HepG2 (cell line): ENCODE measurements around the gene ATAD3C. TPM values are rescaled to one million over a fixed set of nuclear protein-coding genes. Genes with fewer than 3 reads are reported as not detected.

Experiments
- ARID2 ChIP-seq: sonication (generic); formaldehyde crosslinking; IDR thresholded peaks from 2 replicates; pipeline ENCODE4 v1.8.1; 2022; ENCODE audit warnings: mild to moderate bottlenecking, missing genetic modification reagents, borderline replicate concordance
- BORCS8-MEF2B ChIP-seq: sonication (generic); formaldehyde crosslinking; IDR thresholded peaks from 2 replicates; pipeline ENCODE4 v1.8.0; 2022; ENCODE audit warnings: mild to moderate bottlenecking, missing genetic modification reagents
- CCDC6 ChIP-seq: sonication (generic); formaldehyde crosslinking; IDR thresholded peaks from 2 replicates; pipeline ENCODE4 v1.8.1; 2022; ENCODE audit warnings: mild to moderate bottlenecking, missing genetic modification reagents, moderate library complexity
- DDIT3 ChIP-seq: sonication (generic); formaldehyde crosslinking; IDR thresholded peaks from 2 replicates; pipeline ENCODE4 v1.4.0; 2020; ENCODE audit warnings: mild to moderate bottlenecking, missing genetic modification reagents
- HNRNPUL1 ChIP-seq: fragments of 200-400 bp; formaldehyde crosslinking; IDR thresholded peaks from 2 replicates; pipeline ENCODE4 v1.6.1; 2017; ENCODE audit warnings: low read depth, mild to moderate bottlenecking, low read length, moderate library complexity
- JUNB ChIP-seq: sonication (generic); formaldehyde crosslinking; IDR thresholded peaks from 2 replicates; pipeline ENCODE4 v1.8.0; 2022; ENCODE audit warnings: missing genetic modification reagents, mild to moderate bottlenecking, borderline replicate concordance
- NR1H2 ChIP-seq: sonication (generic); formaldehyde crosslinking; IDR thresholded peaks from 2 replicates; pipeline ENCODE4 v1.8.1; 2022; ENCODE audit warnings: low read depth, missing genetic modification reagents, borderline replicate concordance
- NR2F2 ChIP-seq: IDR thresholded peaks from 2 replicates; pipeline ENCODE4 v1.6.1; 2012; ENCODE audit warnings: low read depth, inconsistent platforms, borderline replicate concordance
- PHF20 ChIP-seq: sonication (generic); formaldehyde crosslinking; IDR thresholded peaks from 2 replicates; pipeline ENCODE4 v1.5.0; 2020; ENCODE audit warnings: mild to moderate bottlenecking, missing genetic modification reagents
- RAD21 ChIP-seq: fragments of 450-650 bp; formaldehyde crosslinking; IDR thresholded peaks from 2 replicates; pipeline ENCODE4 v1.5.0; 2020; ENCODE audit warnings: mild to moderate bottlenecking
- RXRB ChIP-seq: IDR thresholded peaks from 2 replicates; pipeline ENCODE4 v1.6.1; 2016; ENCODE audit warnings: borderline replicate concordance, missing genetic modification reagents, missing compliant biosample characterization
- SALL2 ChIP-seq: sonication (generic); formaldehyde crosslinking; IDR thresholded peaks from 2 replicates; pipeline ENCODE4 v1.8.1; 2023; ENCODE audit warnings: mild to moderate bottlenecking, missing genetic modification reagents, inconsistent platforms
- SOX6 ChIP-seq, 2 experiments: fragments of 450-650 bp in 1 of 2; sonication (generic) in 1 of 2; formaldehyde crosslinking in 1 of 2; IDR thresholded peaks; 2 replicates each; pipeline versions ENCODE4 v1.4.0 to v1.6.1; 2017 to 2020; ENCODE audit warnings: antibody characterized with exemption in 1 of 2, mild to moderate bottlenecking in 1 of 2, missing genetic modification reagents in 1 of 2
- STAG1 ChIP-seq: sonication (generic); formaldehyde crosslinking; IDR thresholded peaks from 2 replicates; pipeline ENCODE4 v1.4.0; 2020; ENCODE audit warnings: missing genetic modification reagents
- YY1 ChIP-seq: IDR thresholded peaks from 2 replicates; pipeline ENCODE4 v1.6.1; 2011; ENCODE audit warnings: low read length, low read depth, moderate library complexity, mild to moderate bottlenecking; ENCODE audit not compliant: insufficient read depth, insufficient replicate concordance
- ZFP1 ChIP-seq: IDR thresholded peaks from 2 replicates; pipeline ENCODE4 v1.6.1; 2016
- ZFYVE20 ChIP-seq: sonication (generic); formaldehyde crosslinking; IDR thresholded peaks from 2 replicates; pipeline ENCODE4 v1.8.0; 2023; ENCODE audit warnings: low read depth, mild to moderate bottlenecking, moderate library complexity, missing genetic modification reagents, borderline replicate concordance
- ZNF251 ChIP-seq: sonication (generic); formaldehyde crosslinking; IDR thresholded peaks from 2 replicates; pipeline ENCODE4 v1.9.0; 2021; ENCODE audit warnings: mild to moderate bottlenecking, missing genetic modification reagents
- ZNF34 ChIP-seq: sonication (generic); formaldehyde crosslinking; IDR thresholded peaks from 2 replicates; pipeline ENCODE4 v1.4.0; 2020; ENCODE audit warnings: mild to moderate bottlenecking, missing genetic modification reagents, borderline replicate concordance
- ZNF367 ChIP-seq: sonication (generic); formaldehyde crosslinking; IDR thresholded peaks from 2 replicates; pipeline ENCODE4 v1.4.0; 2020; ENCODE audit warnings: missing genetic modification reagents, borderline replicate concordance
- ZNF501 ChIP-seq: sonication (generic); formaldehyde crosslinking; IDR thresholded peaks from 2 replicates; pipeline ENCODE4 v1.5.1; 2020; ENCODE audit warnings: mild to moderate bottlenecking, moderate library complexity, missing genetic modification reagents
- ZNF558 ChIP-seq: sonication (generic); formaldehyde crosslinking; IDR thresholded peaks from 2 replicates; pipeline ENCODE4 v1.9.0; 2022; ENCODE audit warnings: mild to moderate bottlenecking, missing genetic modification reagents, borderline replicate concordance
- ZNF609 ChIP-seq: sonication (generic); formaldehyde crosslinking; IDR thresholded peaks from 2 replicates; pipeline ENCODE4 v1.4.0; 2020; ENCODE audit warnings: mild to moderate bottlenecking, missing genetic modification reagents, borderline replicate concordance
- ZNF737 ChIP-seq: sonication (generic); formaldehyde crosslinking; IDR thresholded peaks from 2 replicates; pipeline ENCODE4 v1.5.0; 2020; ENCODE audit warnings: missing genetic modification reagents, mild to moderate bottlenecking, borderline replicate concordance
- ZNF780A ChIP-seq: sonication (generic); formaldehyde crosslinking; IDR thresholded peaks from 2 replicates; pipeline ENCODE4 v1.8.0; 2022; ENCODE audit warnings: mild to moderate bottlenecking, missing genetic modification reagents, moderate library complexity
- ZNF790 ChIP-seq: sonication (generic); formaldehyde crosslinking; IDR thresholded peaks from 2 replicates; pipeline ENCODE4 v1.8.0; 2022; ENCODE audit warnings: missing genetic modification reagents, mild to moderate bottlenecking, borderline replicate concordance
- polyA plus RNA-seq, 8 experiments: library from polyadenylated mRNA; depleted of rRNA in 3 of 8; stranded (reverse) in 7 of 8; unstranded in 1 of 8; fragments of >200 nt; fragmentation: Illumina TruSeq in 4 of 8; extraction: Trizol in 4 of 8; gene quantifications; 2 replicates each; pipeline versions ENCODE4 v1.2.1 to v1.2.3, GENCODE V29; 2011 to 2016; ENCODE audit warnings: low read depth in 4 of 8, missing spikeins in 1 of 8, mixed read lengths in 1 of 8; ENCODE audit not compliant: insufficient read depth in 1 of 8
- total RNA-seq, 5 experiments: library from RNA; depleted of rRNA; stranded (reverse); fragments of >200 nt; fragmentation: Illumina TruSeq; extraction: Trizol; gene quantifications; 2 replicates each; pipeline ENCODE4 v1.2.3, GENCODE V29; 2016; ENCODE audit warnings: low read depth in 1 of 5

The ATAD3C gene
- total and polyA plus RNA-seq, 2 of the 13 experiments (the other 11 are each of a cell fraction or from before 2014, with no cell fraction given): 2.4 to 3.2 TPM

- TF ChIP-seq ZFYVE20 (CRISPR knock-in tag) (0 out of 2 replicates have a peak, but pooled peaks have one; percentile 48), RAD21 (CRISPR knock-in tag) (no peak), ZNF737 (CRISPR knock-in tag) (no peak; the same call in 1 of the 2 replicates), ZNF367 (no peak), ZNF558 (CRISPR knock-in tag) (no peak), ARID2 (CRISPR knock-in tag) (no peak), DDIT3 (CRISPR knock-in tag) (no peak), ZNF34 (no peak), NR2F2 (no peak), BORCS8-MEF2B (CRISPR knock-in tag) (no peak), ZNF790 (CRISPR knock-in tag) (no peak), STAG1 (peak; percentile 11; the same call in 1 of the 2 replicates), JUNB (CRISPR knock-in tag) (no peak), SALL2 (CRISPR knock-in tag) (no peak), HNRNPUL1 (no peak), ZNF609 (no peak; the same call in 1 of the 2 replicates), YY1 (no peak), ZNF501 (CRISPR knock-in tag) (0 out of 2 replicates have a peak, but pooled peaks have one; percentile 14), ZNF251 (CRISPR knock-in tag) (no peak), RXRB (CRISPR knock-in tag) (peak; percentile 41; the same call in 1 of the 2 replicates), ZNF780A (CRISPR knock-in tag) (no peak), NR1H2 (CRISPR knock-in tag) (no peak), PHF20 (CRISPR knock-in tag) (0 out of 2 replicates have a peak, but pooled peaks have one; percentile 23), ZFP1 (CRISPR knock-in tag) (no peak), CCDC6 (CRISPR knock-in tag) (0 out of 2 replicates have a peak, but pooled peaks have one; percentile 28), SOX6 (IDR thresholded peaks at IDR 0.05) (no peak), SOX6 (CRISPR knock-in tag; IDR thresholded peaks at IDR 0.05) (peak; percentile 71)
These were observed 28.2 kb upstream of the ATAD3C start, which contains the start of gene ANKRD65 (continued) for GRCh38 chr1:1421147-1421906.
